Measurements from ENCODE around the gene ARF1.

GRCh38 chr1:228064296-228064695 is 18.2 kb upstream of the ARF1 start:
- TF ChIP-seq POLR2A (IDR thresholded peaks at IDR 0.05; ENCODE audit: insufficient read depth in 1 of 2, low read depth in 2 of 2, low read length in 2 of 2), result no peak
- no peak for TF ChIP-seq POLR2AphosphoS5 (IDR thresholded peaks at IDR 0.05; ENCODE audit: low read depth, low read length)
